GM10847 (cell line): ENCODE results near the gene ZNF416.

Experiments used
- POLR2A ChIP-seq: IDR thresholded peaks from 2 replicates; pipeline ENCODE4 v1.6.1; 2011; ENCODE audit not compliant: insufficient read length; ENCODE audit errors: extremely low read depth

ZNF416 gene

GRCh38 chr19:57578487-57579205 is at the start of gene ZNF416:
Gene ZNF416 (minus strand): TSS chr19:57578911. CDS start chr19:57578704, 207 bp downstream.
- TF ChIP-seq POLR2A: peak; percentile 42

DNA sequence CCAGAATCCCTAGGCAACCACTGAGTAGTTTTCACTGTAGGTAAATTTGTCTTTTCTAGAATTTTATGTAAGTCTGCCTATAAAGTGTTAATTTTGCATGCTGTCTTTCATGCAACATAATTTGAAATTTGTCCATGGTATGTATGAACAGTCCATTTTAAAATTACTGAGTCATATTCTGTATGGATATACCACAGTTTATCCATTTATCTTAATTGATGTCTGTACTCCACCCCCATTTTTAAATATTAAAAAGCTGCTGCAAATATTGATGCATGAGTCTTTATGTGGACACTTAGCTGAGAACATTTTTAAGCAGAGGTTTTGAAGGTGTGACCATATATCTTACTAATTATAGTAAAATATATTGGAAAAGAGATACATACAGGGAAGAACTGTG is 44.4 kb upstream of the ZNF416 start:
- TF ChIP-seq POLR2A: no peak

DNA sequence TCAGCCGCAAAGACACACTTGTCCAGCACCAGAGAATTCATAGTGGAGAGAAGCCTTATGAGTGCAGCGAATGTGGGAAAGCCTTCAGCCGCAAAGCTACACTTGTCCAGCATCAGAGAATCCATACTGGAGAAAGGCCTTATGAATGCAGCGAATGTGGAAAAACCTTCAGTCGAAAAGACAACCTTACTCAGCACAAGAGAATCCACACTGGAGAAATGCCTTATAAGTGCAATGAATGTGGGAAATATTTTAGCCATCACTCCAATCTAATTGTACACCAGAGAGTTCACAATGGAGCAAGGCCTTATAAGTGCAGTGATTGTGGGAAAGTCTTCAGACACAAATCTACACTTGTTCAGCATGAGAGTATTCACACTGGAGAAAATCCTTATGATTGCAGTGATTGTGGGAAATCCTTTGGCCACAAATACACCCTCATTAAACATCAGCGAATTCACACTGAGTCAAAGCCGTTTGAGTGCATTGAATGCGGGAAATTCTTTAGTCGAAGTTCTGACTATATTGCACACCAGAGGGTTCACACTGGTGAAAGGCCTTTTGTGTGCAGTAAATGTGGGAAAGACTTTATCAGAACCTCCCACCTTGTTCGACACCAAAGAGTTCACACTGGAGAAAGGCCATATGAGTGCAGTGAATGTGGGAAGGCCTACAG is 42.1 kb upstream of the ZNF416 start:
- no peak for TF ChIP-seq POLR2A

GRCh38 chr19:57615346-57615745 is 36.6 kb upstream of the ZNF416 start:
- no peak for TF ChIP-seq POLR2A

DNA sequence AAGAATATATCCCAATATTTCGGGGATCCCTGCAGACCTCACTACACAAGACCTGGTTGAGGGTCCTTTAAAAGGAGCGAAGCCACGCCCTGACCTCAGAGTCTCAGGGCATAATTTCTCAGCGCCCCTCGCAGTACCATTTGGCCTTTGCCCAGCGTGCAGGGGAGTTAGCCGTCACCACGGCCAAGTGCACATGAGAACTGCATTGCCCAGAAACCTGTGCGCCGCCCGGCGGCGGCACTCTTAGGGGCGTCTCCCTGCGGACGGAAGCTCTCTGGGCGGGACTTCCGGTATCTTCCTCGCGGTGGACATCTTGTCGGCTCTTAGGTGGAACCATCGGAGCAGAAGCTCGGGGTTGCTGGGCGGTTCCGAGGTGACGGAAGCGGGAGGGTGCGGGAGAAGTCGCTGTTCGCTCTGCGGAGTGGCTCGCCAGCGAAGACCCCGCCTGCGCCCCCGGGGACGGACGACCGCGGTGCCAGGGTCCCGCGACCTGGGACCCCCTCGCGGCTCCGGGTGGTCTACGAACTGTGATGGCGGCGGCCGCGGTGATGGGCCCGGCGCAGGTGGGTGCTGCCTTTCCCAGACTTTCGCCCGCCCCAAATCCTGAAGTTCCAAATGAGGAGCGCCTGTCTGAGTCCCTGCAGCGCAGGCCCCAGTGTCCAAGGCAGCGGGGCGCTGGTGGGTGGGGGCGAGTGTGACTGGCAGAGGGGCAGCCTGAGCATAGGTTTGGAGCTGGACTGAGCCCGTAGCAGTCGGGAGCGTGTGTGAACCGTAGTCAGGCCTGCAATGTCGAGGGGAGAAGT is 35.4 kb upstream of the ZNF416 start, which contains the start of gene ZNF134:
ZNF134 (plus strand) TSS at position 302 of the 803 bp plus-strand sequence. CDS start 5,227 bp downstream, outside the sequence.
- peak; percentile 25 for TF ChIP-seq POLR2A

- TF ChIP-seq POLR2A: no peak
Measured at GRCh38 chr19:57611113-57611512, 32.4 kb upstream of the ZNF416 start.

GRCh38 chr19:57606931-57607330 is 28.2 kb upstream of the ZNF416 start:
- no peak for TF ChIP-seq POLR2A

DNA sequence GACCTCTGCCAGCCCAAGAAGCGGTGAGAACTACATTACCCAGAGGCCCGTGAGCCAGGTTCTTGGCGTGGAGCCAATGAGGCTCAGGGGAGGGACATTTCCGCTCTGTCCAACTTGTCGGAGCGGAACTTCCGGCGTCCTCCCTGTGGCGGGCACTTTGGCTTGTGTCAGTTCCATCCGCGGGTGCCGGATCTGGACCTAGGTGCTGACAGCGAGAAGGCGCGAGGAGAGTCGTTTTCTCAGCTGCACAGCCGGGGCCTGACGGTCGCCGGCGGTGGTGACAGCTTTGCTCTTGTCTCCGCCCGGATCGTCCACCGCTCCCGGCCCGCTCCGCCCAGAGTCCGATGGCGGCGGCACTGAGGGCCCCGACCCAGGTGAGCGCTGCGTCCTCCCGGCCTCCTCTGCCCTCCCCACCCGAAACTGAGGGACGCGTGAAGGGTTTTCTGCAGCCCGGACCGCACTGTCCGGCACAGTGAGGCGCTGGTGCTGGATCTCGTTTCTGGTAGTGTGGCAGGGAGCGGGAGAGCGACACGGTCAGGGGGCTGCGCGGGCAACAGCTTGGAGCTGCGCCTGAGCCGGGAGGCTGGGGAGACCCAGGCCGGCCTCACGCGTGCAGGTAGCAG is 21.2 kb upstream of the ZNF416 start, which contains the start of gene ZNF530:
ZNF530 (plus strand) TSS at position 125 of the 623 bp plus-strand sequence. CDS start 4,461 bp downstream, outside the sequence.
- peak; percentile 38 for TF ChIP-seq POLR2A

DNA sequence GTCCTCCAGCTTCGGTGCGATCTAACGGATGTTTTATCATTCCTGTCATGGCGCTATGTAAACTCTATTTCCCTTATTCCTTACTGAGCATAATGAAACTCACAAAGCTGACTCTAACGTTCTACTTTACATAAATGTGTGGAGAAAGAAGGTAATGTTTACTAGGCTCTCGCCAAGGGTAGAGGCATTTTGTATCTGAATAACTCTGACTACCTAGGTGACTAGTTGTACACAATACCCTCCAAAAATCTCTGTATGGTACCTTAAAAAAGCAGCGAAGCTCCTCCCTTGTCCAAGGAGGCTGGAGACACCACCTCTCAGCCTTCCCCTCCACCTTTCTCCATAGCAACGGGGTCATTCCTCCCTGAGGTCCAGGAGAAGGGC is 20.7 kb upstream of the ZNF416 start:
- TF ChIP-seq POLR2A: no peak

GRCh38 chr19:57587529-57587928 is 8.8 kb upstream of the ZNF416 start:
- TF ChIP-seq POLR2A: no peak

GRCh38 chr19:57583521-57584416 is 5.1 kb upstream of the ZNF416 start, which contains the start of gene ZIK1:
Gene ZIK1 (plus strand): TSS chr19:57584145. CDS start chr19:57584357, 212 bp downstream.
- no peak for TF ChIP-seq POLR2A

GRCh38 chr19:57583104-57583520 is 4.4 kb upstream of the ZNF416 start:
- no peak for TF ChIP-seq POLR2A

- no peak for TF ChIP-seq POLR2A
Measured at GRCh38 chr19:57576661-57577060, 2.0 kb downstream of the ZNF416 start.

DNA sequence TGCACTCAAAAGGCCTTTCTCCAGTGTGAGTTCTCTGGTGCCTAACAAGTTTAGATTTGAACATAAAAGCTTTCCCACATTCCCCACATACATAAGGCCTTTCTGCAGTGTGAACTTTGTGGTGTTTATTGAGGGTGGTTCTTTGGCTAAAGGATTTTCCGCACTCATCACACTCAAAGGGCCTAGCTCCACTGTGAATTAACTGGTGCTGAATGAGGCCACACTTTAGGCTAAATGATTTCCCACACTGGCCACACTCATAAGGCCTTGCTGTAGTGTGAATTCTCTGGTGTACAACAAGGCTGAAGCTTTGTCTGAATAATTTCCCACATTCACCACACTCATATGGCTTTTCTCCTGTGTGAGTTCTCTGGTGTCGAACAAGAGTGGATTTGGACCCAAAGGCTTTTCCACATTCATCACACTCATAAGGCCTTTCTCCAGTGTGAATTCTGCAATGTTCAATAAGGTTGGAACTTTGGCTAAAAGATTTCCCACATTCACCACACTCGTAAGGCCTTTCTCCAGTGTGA is 6.2 kb downstream of the ZNF416 start:
- no peak for TF ChIP-seq POLR2A

DNA sequence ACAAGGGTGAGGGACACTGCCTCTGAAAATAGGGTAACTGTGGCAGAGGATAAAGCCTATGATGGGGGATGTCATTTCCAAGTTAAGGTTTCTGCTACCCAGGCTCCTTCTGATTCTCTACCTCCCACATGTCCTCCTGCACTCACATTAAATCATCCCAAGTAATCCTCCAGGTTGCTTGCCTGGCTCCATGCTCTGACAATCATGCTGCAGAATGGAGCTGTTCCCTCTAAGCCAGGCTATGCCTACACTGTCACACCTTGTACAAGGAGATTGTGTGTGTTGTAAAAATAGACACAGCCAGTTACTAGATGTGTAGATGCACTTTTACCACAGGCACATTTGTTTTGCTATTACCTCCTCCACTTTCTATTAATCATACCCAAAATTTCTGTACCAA is 8.0 kb downstream of the ZNF416 start:
- TF ChIP-seq POLR2A: no peak
